Fibroblast of villous mesenchyme (primary cell): Measurements from ENCODE around the gene ATP6AP1. TPM values are rescaled to one million over a fixed set of nuclear protein-coding genes. Genes with fewer than 3 reads are reported as not detected.

Experiments used
- DNase-seq: peaks from one replicate; pipeline ENCODE4 v3.0.0-alpha.2; 2010; ENCODE audit warnings: low read depth
- H3K4me3 ChIP-seq: 2 replicates; pipeline ENCODE4 v1.5.1; 2011; ENCODE audit warnings: low read depth, mild to moderate bottlenecking, low read length
- CTCF ChIP-seq: IDR thresholded peaks from 2 replicates; pipeline ENCODE4 v1.5.1; 2012; ENCODE audit warnings: low read depth, mild to moderate bottlenecking, low read length; ENCODE audit not compliant: insufficient read depth
- total RNA-seq: library from RNA; depleted of rRNA; stranded (reverse); fragments of >200 nt; gene quantifications from 2 replicates; pipeline ENCODE4 v1.2.3, GENCODE V29; 2012

ATP6AP1 gene
- total RNA-seq, 1 donor, result 72.5 TPM

GRCh38 chrX:154457491-154458115, 29.1 kb downstream of the ATP6AP1 start:
- no peak for DNase-seq
- no peak for TF ChIP-seq CTCF
- peak overlapping the region; percentile 54 for H3K4me3 ChIP-seq

GRCh38 chrX:154458116-154458953, 29.9 kb downstream of the ATP6AP1 start, which contains the start of gene PLXNA3:
PLXNA3 (plus strand) TSS chrX:154458281; CDS start chrX:154460184, 1,903 bp downstream.
- DNase-seq, result peak; percentile 40
- no peak for TF ChIP-seq CTCF
- peak within 1 kb of the TSS; percentile 75 for H3K4me3 ChIP-seq

GRCh38 chrX:154458954-154459778, 30.7 kb downstream of the ATP6AP1 start:
- H3K4me3 ChIP-seq, result peak overlapping the region; percentile 75
- no peak for TF ChIP-seq CTCF
- no peak for DNase-seq

GRCh38 chrX:154459832-154460231, 31.4 kb downstream of the ATP6AP1 start:
- DNase-seq, result no peak
- peak overlapping the region; percentile 75 for H3K4me3 ChIP-seq
- no peak for TF ChIP-seq CTCF

- peak overlapping the region; percentile 75 for H3K4me3 ChIP-seq
- no peak for DNase-seq
- TF ChIP-seq CTCF, result peak; percentile 28
Measured at GRCh38 chrX:154460326-154460725, 31.8 kb downstream of the ATP6AP1 start.

- TF ChIP-seq CTCF, result no peak
- H3K4me3 ChIP-seq, result no peak overlapping the region
- no peak for DNase-seq
Measured at GRCh38 chrX:154462396-154462795, 33.9 kb downstream of the ATP6AP1 start.
